ENCODE data around the gene PODXL2.

GRCh38 chr3:127691489-127691888 lies 62.5 kb downstream of the PODXL2 start:
- TF ChIP-seq, protein P1, sequence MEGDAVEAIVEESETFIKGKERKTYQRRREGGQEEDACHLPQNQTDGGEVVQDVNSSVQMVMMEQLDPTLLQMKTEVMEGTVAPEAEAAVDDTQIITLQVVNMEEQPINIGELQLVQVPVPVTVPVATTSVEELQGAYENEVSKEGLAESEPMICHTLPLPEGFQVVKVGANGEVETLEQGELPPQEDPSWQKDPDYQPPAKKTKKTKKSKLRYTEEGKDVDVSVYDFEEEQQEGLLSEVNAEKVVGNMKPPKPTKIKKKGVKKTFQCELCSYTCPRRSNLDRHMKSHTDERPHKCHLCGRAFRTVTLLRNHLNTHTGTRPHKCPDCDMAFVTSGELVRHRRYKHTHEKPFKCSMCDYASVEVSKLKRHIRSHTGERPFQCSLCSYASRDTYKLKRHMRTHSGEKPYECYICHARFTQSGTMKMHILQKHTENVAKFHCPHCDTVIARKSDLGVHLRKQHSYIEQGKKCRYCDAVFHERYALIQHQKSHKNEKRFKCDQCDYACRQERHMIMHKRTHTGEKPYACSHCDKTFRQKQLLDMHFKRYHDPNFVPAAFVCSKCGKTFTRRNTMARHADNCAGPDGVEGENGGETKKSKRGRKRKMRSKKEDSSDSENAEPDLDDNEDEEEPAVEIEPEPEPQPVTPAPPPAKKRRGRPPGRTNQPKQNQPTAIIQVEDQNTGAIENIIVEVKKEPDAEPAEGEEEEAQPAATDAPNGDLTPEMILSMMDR (IDR thresholded peaks at IDR 0.05), result no peak
- no peak for TF ChIP-seq POLR2A (IDR thresholded peaks at IDR 0.05)
